CD4-positive, alpha-beta T cell (primary cell): ENCODE measurements around the gene CELF5. TPM values are rescaled to one million over a fixed set of nuclear protein-coding genes. Genes with fewer than 3 reads are reported as not detected.
"Not testable (repeated sequence)": the region's sequence is repeated elsewhere in the genome, so short reads cannot be mapped to it uniquely, and the experiment has no call there.

Source experiments
- ATAC-seq: fragments of 200-7000 bp; cut with Tn5 transposase; one replicate; pipeline ENCODE4 v1.10.0; 2022; ENCODE audit warnings: mild to moderate bottlenecking; ENCODE audit not compliant: poor library complexity
- CTCF ChIA-PET: fragments of 350-600 bp; sonication (Branson Sonifier 250); formaldehyde crosslinking; loops from one replicate; lab custom pipeline; 2021; ENCODE audit warnings: antibody characterized with exemption, inconsistent platforms; lab: Charles Lee
- POLR2A ChIA-PET: fragments of 350-600 bp; sonication (Branson Sonifier 250); formaldehyde crosslinking; loops from one replicate; lab custom pipeline; 2021; ENCODE audit warnings: antibody characterized with exemption, inconsistent platforms; lab: Charles Lee
- DNase-seq, 14 experiments: peaks; one replicate each; pipeline ENCODE4 v3.0.0-alpha.2; 2013 to 2020; ENCODE audit warnings: mixed read lengths in 2 of 14
- H3K27ac ChIP-seq, 2 donors: one replicate each; pipeline versions ENCODE4 v1.5.1 to v1.7.0; 2013; ENCODE audit warnings: low read length in 2 of 2, low read depth in 1 of 2, mild to moderate bottlenecking in 1 of 2
- H3K27me3 ChIP-seq, 2 experiments: 1 replicate in 1 of 2; 2 replicates in 1 of 2; pipeline versions ENCODE4 v1.6.1 to v1.7.0; 2013; ENCODE audit warnings: low read length in 2 of 2, control low read depth in 1 of 2, mild to moderate bottlenecking in 1 of 2, moderate library complexity in 1 of 2; ENCODE audit not compliant: insufficient read depth in 2 of 2, control insufficient read depth in 1 of 2
- H3K36me3 ChIP-seq: one replicate; pipeline ENCODE4 v1.6.1; 2013; ENCODE audit warnings: low read length, control low read depth; ENCODE audit not compliant: insufficient read depth
- H3K4me1 ChIP-seq: one replicate; pipeline ENCODE4 v1.6.1; 2013; ENCODE audit warnings: low read length, control low read depth; ENCODE audit not compliant: insufficient read depth
- H3K4me3 ChIP-seq: one replicate; pipeline ENCODE4 v1.5.1; 2013; ENCODE audit warnings: mild to moderate bottlenecking, low read length, moderate library complexity
- H3K9me3 ChIP-seq, 2 experiments: 1 replicate in 1 of 2; 2 replicates in 1 of 2; pipeline versions ENCODE4 v1.6.1 to v1.7.0; 2013; ENCODE audit warnings: low read length in 2 of 2, mild to moderate bottlenecking in 2 of 2, control low read depth in 1 of 2, moderate library complexity in 1 of 2; ENCODE audit not compliant: control insufficient read depth in 1 of 2, insufficient read depth in 1 of 2
- H3K27ac Mint-ChIP-seq: one replicate; pipeline ENCODE4 v1.8.0; 2020; ENCODE audit warnings: mixed read lengths
- H3K27me3 Mint-ChIP-seq: one replicate; pipeline ENCODE4 v1.8.0; 2021; ENCODE audit warnings: mixed read lengths
- H3K36me3 Mint-ChIP-seq: one replicate; pipeline ENCODE4 v1.8.0; 2021; ENCODE audit warnings: low read depth, mixed read lengths
- H3K4me1 Mint-ChIP-seq: one replicate; pipeline ENCODE4 v1.8.0; 2021; ENCODE audit warnings: low read depth, mixed read lengths
- H3K4me3 Mint-ChIP-seq: one replicate; pipeline ENCODE4 v1.8.0; 2020; ENCODE audit warnings: mild to moderate bottlenecking, mixed read lengths
- H3K9me3 Mint-ChIP-seq: one replicate; pipeline ENCODE4 v1.8.0; 2020; ENCODE audit warnings: mixed read lengths
- CTCF ChIP-seq: fragments of 200-600 bp; IDR thresholded peaks from one replicate; pipeline ENCODE4 v1.8.0; 2022; ENCODE audit warnings: antibody characterized with exemption, mild to moderate bottlenecking
- intact Hi-C, 2 experiments: fragments of 100-400 bp; cut with DNase I in 1 of 2; cut with micrococcal nuclease in 1 of 2; formaldehyde crosslinking; loops; one replicate each; pipeline versions ENCODE4 v1.15.1 to v1.9.0; 2023 to 2025; cut with DNase I, micrococcal nuclease
- total RNA-seq, 174 experiments: library from RNA in 2 of 174; stranded (reverse) in 2 of 174; gene quantifications; one replicate each; pipeline ENCODE4 v1.2.3 and lab custom pipeline; 2021 to 2026

Gene CELF5
- total RNA-seq, 2 experiments from 2014 or later = 0.36 TPM

GRCh38 chr19:3233116-3233515 lies 8.7 kb downstream of the CELF5 start:
- H3K9me3 Mint-ChIP-seq = no peaks in the 10 kb centered on the region

GRCh38 chr19:3233831-3234230 lies 9.4 kb downstream of the CELF5 start:
- Histone ChIP-seq H3K27ac (no peak overlapping the region), H3K4me3 (no peak overlapping the region), H3K36me3 (no peaks in the 10 kb centered on the region), H3K4me1 (no peaks in the 10 kb centered on the region), H3K27me3 (peaks cover 11 to 23% of the 10 kb centered on the region in 2 experiments), H3K9me3 (peaks cover 0 to 17% of the 10 kb centered on the region in 2 experiments)
- intact Hi-C loops = no loop called here
- CTCF ChIA-PET = no interaction called here
- no peak overlapping the region for H3K27ac Mint-ChIP-seq
- DNase-seq = no peak
- POLR2A ChIA-PET = no interaction called here
- H3K9me3 Mint-ChIP-seq = no peaks in the 10 kb centered on the region
- no peak for ATAC-seq
- H3K36me3 Mint-ChIP-seq = no peaks in the 10 kb centered on the region
- H3K27me3 Mint-ChIP-seq = peaks cover 15% of the 10 kb centered on the region
- no peak overlapping the region for H3K4me3 Mint-ChIP-seq
- TF ChIP-seq CTCF = no peak
- H3K4me1 Mint-ChIP-seq = no peaks in the 10 kb centered on the region

More at GRCh38 chr19:3233116-3233515, 8.7 kb downstream of the CELF5 start:
- Mint-ChIP-seq H3K27me3 (peaks cover 16% of the 10 kb centered on the region), H3K27ac (no peak overlapping the region), H3K36me3 (no peaks in the 10 kb centered on the region), H3K4me1 (no peaks in the 10 kb centered on the region), H3K4me3 (no peak overlapping the region)
- ChIA-PET POLR2A (no interaction called here), CTCF (no interaction called here)
- no peak overlapping the region for H3K4me3 ChIP-seq
- DNase-seq (no peak), ATAC-seq (no peak)
- peaks cover 0 to 13% of the 10 kb centered on the region in 2 experiments for H3K9me3 ChIP-seq
- intact Hi-C loops = no loop called here
- peaks cover 14 to 27% of the 10 kb centered on the region in 2 experiments for H3K27me3 ChIP-seq
- H3K4me1 ChIP-seq = no peaks in the 10 kb centered on the region
- TF ChIP-seq CTCF = no peak
- H3K27ac ChIP-seq = no peak overlapping the region
- H3K36me3 ChIP-seq = no peaks in the 10 kb centered on the region

GRCh38 chr19:3234800-3235199 lies 10.3 kb downstream of the CELF5 start:
- peaks cover 15% of the 10 kb centered on the region for H3K27me3 Mint-ChIP-seq
- Histone ChIP-seq H3K27ac (no peak overlapping the region), H3K27me3 (peaks cover 4 to 14% of the 10 kb centered on the region in 2 experiments), H3K36me3 (no peaks in the 10 kb centered on the region), H3K4me1 (no peaks in the 10 kb centered on the region), H3K9me3 (peaks cover 0 to 17% of the 10 kb centered on the region in 2 experiments), H3K4me3 (no peak overlapping the region)
- DNase-seq = no peak
- TF ChIP-seq CTCF = no peak
- ChIA-PET CTCF (no interaction called here), POLR2A (no interaction called here)
- intact Hi-C loops = no loop called here
- ATAC-seq = no peak
- no peak overlapping the region for H3K4me3 Mint-ChIP-seq
- no peaks in the 10 kb centered on the region for H3K9me3 Mint-ChIP-seq
- H3K36me3 Mint-ChIP-seq = no peaks in the 10 kb centered on the region
- H3K27ac Mint-ChIP-seq = no peak overlapping the region
- H3K4me1 Mint-ChIP-seq = no peaks in the 10 kb centered on the region

- H3K4me1 Mint-ChIP-seq, POLR2A ChIA-PET, H3K9me3 Mint-ChIP-seq, ATAC-seq, H3K4me1 ChIP-seq, intact Hi-C loops, H3K27ac ChIP-seq, H3K36me3 Mint-ChIP-seq, DNase-seq, H3K27me3 ChIP-seq, H3K4me3 Mint-ChIP-seq, CTCF ChIA-PET, H3K4me3 ChIP-seq, H3K27ac Mint-ChIP-seq, H3K36me3 ChIP-seq: not testable (repeated sequence)
- peaks cover 0 to 17% of the 10 kb centered on the region in 2 experiments for H3K9me3 ChIP-seq
- peaks cover 15% of the 10 kb centered on the region for H3K27me3 Mint-ChIP-seq
These were observed 11.1 kb downstream of the CELF5 start for GRCh38 chr19:3235604-3236003.
